Prostate gland (tissue), 2 donors: ENCODE measurements around the gene PCDHGB5. TPM values are rescaled to one million over a fixed set of nuclear protein-coding genes. Genes with fewer than 3 reads are reported as not detected.
"Not testable (repeated sequence)": the region's sequence is repeated elsewhere in the genome, so short reads cannot be mapped to it uniquely, and the experiment has no call there.

Experiments used
- DNase-seq: peaks from one replicate; pipeline ENCODE4 v3.0.0-alpha.2; 2019; ENCODE audit warnings: low spot score
- H3K27ac ChIP-seq, 2 donors: fragments of 200-600 bp; sonication (generic); 2 replicates each; pipeline ENCODE4 v1.5.1; 2017 to 2019
- H3K27me3 ChIP-seq: fragments of 200-600 bp; sonication (generic); replicated peaks from 2 replicates; pipeline ENCODE4 v1.5.1; 2019; ENCODE audit not compliant: insufficient read depth
- H3K36me3 ChIP-seq, 2 donors: fragments of 200-600 bp; sonication (generic); 1 replicate in 1 of 2; 2 replicates in 1 of 2; pipeline versions ENCODE4 v1.5.1 to v1.8.1; 2017 to 2019
- H3K4me1 ChIP-seq: fragments of 200-600 bp; sonication (generic); replicated peaks from 2 replicates; pipeline ENCODE4 v1.5.1; 2019
- H3K4me3 ChIP-seq, 2 donors: fragments of 200-600 bp; sonication (generic); 2 replicates each; pipeline ENCODE4 v1.5.1; 2017 to 2019
- H3K9me3 ChIP-seq: fragments of 200-600 bp; sonication (generic); 2 replicates; pipeline ENCODE4 v1.5.1; 2017
- CTCF ChIP-seq, 4 experiments: fragments of 200-600 bp in 2 of 4; fragments of 450-650 bp in 2 of 4; sonication (generic) in 2 of 4; IDR thresholded peaks; 1 replicate in 3 of 4; 2 replicates in 1 of 4; pipeline ENCODE4 v1.5.1; 2016 to 2019; ENCODE audit warnings: antibody characterized with exemption in 4 of 4, mild to moderate bottlenecking in 2 of 4, moderate library complexity in 2 of 4
- POLR2A ChIP-seq: fragments of 450-650 bp; IDR thresholded peaks from one replicate; pipeline ENCODE4 v1.6.1; 2016; ENCODE audit warnings: antibody characterized with exemption, mild to moderate bottlenecking
- POLR2AphosphoS5 ChIP-seq: sonication (generic); formaldehyde crosslinking; IDR thresholded peaks from one replicate; pipeline ENCODE4 v1.6.1; 2017; ENCODE audit warnings: antibody characterized with exemption
- WGBS: methylation state at CpG from one replicate; pipeline ENCODE4 v1.1.5; 2018; 5-methylcytosine and 5-hydroxymethylcytosine counted together
- intact Hi-C: fragments of 100-400 bp; cut with DNase I; formaldehyde crosslinking; loops from one replicate; pipeline ENCODE4 v1.14.2; 2022
- total RNA-seq, 2 donors: library from RNA; depleted of rRNA; stranded (reverse); fragments of >200 nt; gene quantifications; one replicate each; pipeline ENCODE4 v1.1.0, GENCODE V29; 2016

PCDHGB5 gene
- total RNA-seq, 2 donors from 2014 or later = 7.9 to 24.5 TPM

GRCh38 chr5:141389153-141390042 is 8.3 kb upstream of the PCDHGB5 start:
- peaks cover 4% of the 10 kb centered on the region for H3K27me3 ChIP-seq
- WGBS = 35% methylated on average over 77 of the region's 77 CpGs

GRCh38 chr5:141392429-141393198 is 5.1 kb upstream of the PCDHGB5 start, which contains the start of gene PCDHGA8:
Gene PCDHGA8 (plus strand): TSS chr5:141392633. CDS start chr5:141392814, 181 bp downstream.
- H3K4me1 ChIP-seq = no peaks in the 10 kb centered on the region
- TF ChIP-seq POLR2A (no peak), CTCF (IDR thresholded peaks at IDR 0.05) (no peak), POLR2AphosphoS5 (no peak)
- 26% methylated on average over 38 of the region's 38 CpGs for WGBS
- intact Hi-C loops = no loop called here
- no peak within 1 kb of the TSS for H3K4me3 ChIP-seq
- H3K27ac ChIP-seq = no peak within 1 kb of the TSS
- no peak for DNase-seq
- H3K36me3 ChIP-seq = no peaks in the 10 kb centered on the region
- H3K27me3 ChIP-seq = peaks cover 6% of the 10 kb centered on the region
- H3K9me3 ChIP-seq = no peaks in the 10 kb centered on the region

More at GRCh38 chr5:141389153-141390042, 8.3 kb upstream of the PCDHGB5 start:
- Histone ChIP-seq H3K4me1 (no peaks in the 10 kb centered on the region), H3K4me3 (no peak overlapping the region), H3K36me3 (no peaks in the 10 kb centered on the region), H3K27ac (no peak overlapping the region), H3K9me3 (no peaks in the 10 kb centered on the region)
- no peak for DNase-seq
- intact Hi-C loops = no loop called here
- TF ChIP-seq POLR2A = no peak

GRCh38 chr5:141393267-141393666 is 4.5 kb upstream of the PCDHGB5 start:
- no peak for TF ChIP-seq POLR2A
- no peak for TF ChIP-seq POLR2AphosphoS5
- no peak for TF ChIP-seq CTCF (IDR thresholded peaks at IDR 0.05)
- 35% methylated on average over 21 of the region's 21 CpGs for WGBS
- no peaks in the 10 kb centered on the region for H3K9me3 ChIP-seq

GRCh38 chr5:141394401-141395187 is 3.2 kb upstream of the PCDHGB5 start:
- DNase-seq, H3K4me3 ChIP-seq, H3K36me3 ChIP-seq, H3K9me3 ChIP-seq, H3K27me3 ChIP-seq, H3K27ac ChIP-seq, intact Hi-C loops, H3K4me1 ChIP-seq: not testable (repeated sequence)
- 29% methylated on average over 40 of the region's 53 CpGs for WGBS

More at GRCh38 chr5:141393267-141393666, 4.5 kb upstream of the PCDHGB5 start:
- Histone ChIP-seq H3K27ac (no peak overlapping the region), H3K4me1 (no peaks in the 10 kb centered on the region), H3K27me3 (peaks cover 6% of the 10 kb centered on the region), H3K36me3 (no peaks in the 10 kb centered on the region), H3K4me3 (no peak overlapping the region)
- no peak for DNase-seq
- intact Hi-C loops = no loop called here

- 22% methylated on average over 15 of the region's 15 CpGs for WGBS
- Histone ChIP-seq H3K27me3 (peaks cover 2% of the 10 kb centered on the region), H3K36me3 (no peaks in the 10 kb centered on the region), H3K9me3 (peaks cover 10% of the 10 kb centered on the region), H3K4me1 (no peaks in the 10 kb centered on the region), H3K27ac (no peak overlapping the region), H3K4me3 (no peak overlapping the region)
- no peak for TF ChIP-seq POLR2A
- TF ChIP-seq POLR2AphosphoS5 = no peak
- no peak for TF ChIP-seq CTCF (IDR thresholded peaks at IDR 0.05)
- intact Hi-C loops = no loop called here
- no peak for DNase-seq
Measured at GRCh38 chr5:141398608-141399007, 861 bp downstream of the PCDHGB5 start.
